ENCODE results near the gene ADSS1.
A peak's percentile ranks its signal among the peaks of the same experiment; 100 is the strongest.

ADSS1 gene

GRCh38 chr14:104767634-104767918, 43.5 kb downstream of the ADSS1 start:
- no peak for TF ChIP-seq SIN3A (IDR thresholded peaks at IDR 0.05; ENCODE audit: borderline replicate concordance, insufficient read depth, low read length)
- TF ChIP-seq FOXP2 (optimal IDR thresholded peaks at IDR 0.05; ENCODE audit: borderline replicate concordance, extremely low read depth, extremely low read length, insufficient read depth), result no peak
- TF ChIP-seq TAF1 (IDR thresholded peaks at IDR 0.05; ENCODE audit: borderline replicate concordance, insufficient read depth, low read length), result no peak
- no peak for TF ChIP-seq POLR2AphosphoS5 (IDR thresholded peaks at IDR 0.05; ENCODE audit: low read depth, low read length)
- no peak for TF ChIP-seq REST (IDR thresholded peaks at IDR 0.05; ENCODE audit: insufficient read depth in 1 of 2, low read depth in 2 of 2, low read length in 2 of 2)

GRCh38 chr14:104768437-104769323, 44.7 kb downstream of the ADSS1 start:
- TF ChIP-seq REST (IDR thresholded peaks at IDR 0.05; ENCODE audit: insufficient read depth in 1 of 2, low read depth in 2 of 2, low read length in 2 of 2) (peak in 1 of 2 experiments; percentile 11; a peak in 1 of 4 replicates), TAF1 (IDR thresholded peaks at IDR 0.05; ENCODE audit: borderline replicate concordance, insufficient read depth, low read length) (no peak), FOXP2 (optimal IDR thresholded peaks at IDR 0.05; ENCODE audit: borderline replicate concordance, extremely low read depth, extremely low read length, insufficient read depth) (peak; percentile 82), POLR2AphosphoS5 (IDR thresholded peaks at IDR 0.05; ENCODE audit: low read depth, low read length) (peak; percentile 18; the same call in 1 of the 2 replicates)

- no peak for TF ChIP-seq REST (IDR thresholded peaks at IDR 0.05; ENCODE audit: insufficient read depth in 1 of 2, low read depth in 2 of 2, low read length in 2 of 2)
- no peak for TF ChIP-seq TAF1 (IDR thresholded peaks at IDR 0.05; ENCODE audit: borderline replicate concordance, insufficient read depth, low read length)
- TF ChIP-seq SIN3A (IDR thresholded peaks at IDR 0.05; ENCODE audit: borderline replicate concordance, insufficient read depth, low read length), result no peak
- TF ChIP-seq POLR2AphosphoS5 (IDR thresholded peaks at IDR 0.05; ENCODE audit: low read depth, low read length), result no peak
- no peak for TF ChIP-seq FOXP2 (optimal IDR thresholded peaks at IDR 0.05; ENCODE audit: borderline replicate concordance, extremely low read depth, extremely low read length, insufficient read depth)
Measured at GRCh38 chr14:104769324-104770071, 45.5 kb downstream of the ADSS1 start.

- TF ChIP-seq FOXP2 (optimal IDR thresholded peaks at IDR 0.05; ENCODE audit: borderline replicate concordance, extremely low read depth, extremely low read length, insufficient read depth) (no peak), POLR2AphosphoS5 (IDR thresholded peaks at IDR 0.05; ENCODE audit: low read depth, low read length) (no peak), SIN3A (IDR thresholded peaks at IDR 0.05; ENCODE audit: borderline replicate concordance, insufficient read depth, low read length) (no peak), TAF1 (IDR thresholded peaks at IDR 0.05; ENCODE audit: borderline replicate concordance, insufficient read depth, low read length) (no peak), REST (IDR thresholded peaks at IDR 0.05; ENCODE audit: insufficient read depth in 1 of 2, low read depth in 2 of 2, low read length in 2 of 2) (no peak)
Measured at GRCh38 chr14:104770072-104770579, 46.1 kb downstream of the ADSS1 start.
